Fibroblast of lung (primary cell): ENCODE measurements around the gene CNNM2. TPM values are rescaled to one million over a fixed set of nuclear protein-coding genes. Genes with fewer than 3 reads are reported as not detected.

ENCODE experiments used
- DNase-seq, 2 donors: peaks; one replicate each; pipeline versions ENCODE4 v3.0.0 to v3.0.0-alpha.2; 2010; ENCODE audit warnings: low read depth in 2 of 2
- H2AFZ ChIP-seq: 2 replicates; pipeline ENCODE4 v1.5.1; 2012; ENCODE audit warnings: low read length, control low read depth, inconsistent platforms
- H3K27ac ChIP-seq: 2 replicates; pipeline ENCODE4 v1.5.1; 2011; ENCODE audit warnings: low read length, control low read depth; ENCODE audit not compliant: insufficient read depth
- H3K27me3 ChIP-seq: 2 replicates; pipeline ENCODE4 v1.5.1; 2011; ENCODE audit warnings: mild to moderate bottlenecking, low read length; ENCODE audit not compliant: control insufficient read depth, insufficient read depth
- H3K36me3 ChIP-seq: 2 replicates; pipeline ENCODE4 v1.5.1; 2011; ENCODE audit warnings: low read length; ENCODE audit not compliant: control insufficient read depth, insufficient read depth
- H3K4me1 ChIP-seq: 2 replicates; pipeline ENCODE4 v1.5.1; 2011; ENCODE audit warnings: low read length; ENCODE audit not compliant: control insufficient read depth, insufficient read depth; ENCODE audit errors: extremely low read depth
- H3K4me2 ChIP-seq: 2 replicates; pipeline ENCODE4 v1.5.1; 2011; ENCODE audit warnings: low read length, control low read depth; ENCODE audit not compliant: insufficient read depth; ENCODE audit errors: extremely low read depth
- H3K4me3 ChIP-seq, 4 experiments: fragments of 200-600 bp in 1 of 4; sonication (generic) in 1 of 4; replicated peaks in 1 of 4; 2 replicates each; pipeline ENCODE4 v1.5.1; 2011 to 2016; ENCODE audit warnings: low read length in 4 of 4, low read depth in 3 of 4, mild to moderate bottlenecking in 3 of 4, control low read depth in 2 of 4, inconsistent platforms in 1 of 4, mixed read lengths in 1 of 4; ENCODE audit not compliant: insufficient read depth in 1 of 4; ENCODE audit errors: control extremely low read depth in 1 of 4
- H3K79me2 ChIP-seq: 2 replicates; pipeline ENCODE4 v1.5.1; 2012; ENCODE audit warnings: mild to moderate bottlenecking, low read length, inconsistent platforms; ENCODE audit not compliant: control insufficient read depth, insufficient read depth
- H3K9ac ChIP-seq: 2 replicates; pipeline ENCODE4 v1.5.1; 2011; ENCODE audit warnings: mild to moderate bottlenecking, low read length, control low read depth; ENCODE audit not compliant: insufficient read depth
- H3K9me3 ChIP-seq: 2 replicates; pipeline ENCODE4 v1.5.1; 2012; ENCODE audit warnings: low read depth, low read length; ENCODE audit not compliant: control insufficient read depth, insufficient read depth
- H4K20me1 ChIP-seq: 2 replicates; pipeline ENCODE4 v1.5.1; 2011; ENCODE audit warnings: low read length; ENCODE audit not compliant: control insufficient read depth, insufficient read depth; ENCODE audit errors: extremely low read depth
- CTCF ChIP-seq, 2 donors: IDR thresholded peaks in 1 of 2; conservative IDR thresholded peaks in 1 of 2; 1 replicate in 1 of 2; 2 replicates in 1 of 2; pipeline ENCODE4 v1.5.1; 2011 to 2012; ENCODE audit warnings: low read length in 2 of 2, control low read depth in 1 of 2, inconsistent platforms in 1 of 2, low read depth in 1 of 2, mild to moderate bottlenecking in 1 of 2
- EZH2 ChIP-seq: IDR thresholded peaks from 2 replicates; pipeline ENCODE4 v1.5.1; 2012; ENCODE audit warnings: low read length, control low read depth, mild to moderate bottlenecking; ENCODE audit errors: missing control alignments
- polyA plus RNA-seq, 2 donors: library from polyadenylated mRNA; depleted of rRNA in 1 of 2; stranded (reverse) in 1 of 2; unstranded in 1 of 2; fragments of >200 nt; gene quantifications; 2 replicates each; pipeline ENCODE4 v1.2.1, GENCODE V29; 2011 to 2012; ENCODE audit warnings: missing spikeins in 1 of 2
- total RNA-seq: library from RNA; depleted of rRNA; stranded (reverse); fragments of >200 nt; gene quantifications from 2 replicates; pipeline ENCODE4 v1.2.1, GENCODE V29; 2014

Gene CNNM2
- total and polyA plus RNA-seq, 2 donors (not counting 1 experiment from before 2014, with no cell fraction given), result 3.4 to 6.1 TPM

GRCh38 chr10:102919992-102920739, 2.1 kb downstream of the CNNM2 start:
- no peaks in the 10 kb centered on the region for H3K27me3 ChIP-seq
- peak overlapping the region; percentile 22 to 94 (median 70) for H3K4me3 ChIP-seq
- peak overlapping the region; percentile 78 for H3K4me2 ChIP-seq
- no peaks in the 10 kb centered on the region for H3K36me3 ChIP-seq
- H3K27ac ChIP-seq, result no peak overlapping the region
- H3K9ac ChIP-seq, result no peak overlapping the region
- TF ChIP-seq CTCF (conservative IDR thresholded peaks at IDR 0.05 in 1 of 2, IDR thresholded peaks at IDR 0.05 in 1 of 2; ENCODE audit: low read depth in 1 of 2, low read length in 2 of 2) (no peak), EZH2 (no peak)
- no peak overlapping the region for H2AFZ ChIP-seq
- H4K20me1 ChIP-seq, result no peaks in the 10 kb centered on the region
- no peaks in the 10 kb centered on the region for H3K9me3 ChIP-seq
- no peaks in the 10 kb centered on the region for H3K79me2 ChIP-seq
- peaks cover 3% of the 10 kb centered on the region for H3K4me1 ChIP-seq
- DNase-seq, result no peak

- no peak overlapping the region for H3K4me2 ChIP-seq
- H3K4me3 ChIP-seq, result no peak overlapping the region
- H3K27ac ChIP-seq, result no peak overlapping the region
- no peak for DNase-seq
- H3K27me3 ChIP-seq, result no peaks in the 10 kb centered on the region
- no peak for TF ChIP-seq CTCF (conservative IDR thresholded peaks at IDR 0.05 in 1 of 2, IDR thresholded peaks at IDR 0.05 in 1 of 2; ENCODE audit: low read depth in 1 of 2, low read length in 2 of 2)
- no peak for TF ChIP-seq EZH2
- no peaks in the 10 kb centered on the region for H3K79me2 ChIP-seq
- no peak overlapping the region for H3K9ac ChIP-seq
- H3K4me1 ChIP-seq, result no peaks in the 10 kb centered on the region
- H2AFZ ChIP-seq, result no peak overlapping the region
- no peaks in the 10 kb centered on the region for H4K20me1 ChIP-seq
- H3K36me3 ChIP-seq, result no peaks in the 10 kb centered on the region
- H3K9me3 ChIP-seq, result no peaks in the 10 kb centered on the region
Measured at GRCh38 chr10:102923601-102924000, 5.5 kb downstream of the CNNM2 start.

GRCh38 chr10:102926842-102927241, 8.7 kb downstream of the CNNM2 start:
- Histone ChIP-seq H3K4me1 (no peaks in the 10 kb centered on the region), H3K9ac (no peak overlapping the region), H3K27me3 (no peaks in the 10 kb centered on the region), H3K9me3 (no peaks in the 10 kb centered on the region), H4K20me1 (no peaks in the 10 kb centered on the region), H3K4me2 (no peak overlapping the region), H3K27ac (no peak overlapping the region), H3K79me2 (no peaks in the 10 kb centered on the region), H3K36me3 (no peaks in the 10 kb centered on the region), H3K4me3 (no peak overlapping the region), H2AFZ (no peak overlapping the region)
- TF ChIP-seq EZH2 (no peak), CTCF (conservative IDR thresholded peaks at IDR 0.05 in 1 of 2, IDR thresholded peaks at IDR 0.05 in 1 of 2; ENCODE audit: low read depth in 1 of 2, low read length in 2 of 2) (no peak)
- no peak for DNase-seq
